H1 (cell line): Measurements from ENCODE around the gene KIF3B. TPM values are rescaled to one million over a fixed set of nuclear protein-coding genes. Genes with fewer than 3 reads are reported as not detected.

Source experiments
- CTCF ChIA-PET: fragments of 300-600 bp; sonication (Branson Sonifier 250); formaldehyde crosslinking; loops from one replicate; lab custom pipeline; 2021; ENCODE audit not compliant: partially characterized antibody; lab: Charles Lee
- POLR2A ChIA-PET: fragments of 300-600 bp; sonication (Branson Sonifier 250); formaldehyde crosslinking; loops from one replicate; lab custom pipeline; 2021; ENCODE audit warnings: inconsistent platforms; ENCODE audit not compliant: partially characterized antibody; lab: Charles Lee
- DNase-seq, 2 experiments: peaks; one replicate each; pipeline versions ENCODE4 v3.0.0 to v3.0.0-alpha.2; 2010 to 2022; ENCODE audit warnings: low spot score in 2 of 2, low read depth in 1 of 2, mixed read lengths in 1 of 2
- FAIRE-seq: peaks from 2 replicates; lab custom pipeline; 2011; peaks lifted over from hg19 to GRCh38; lab: Jason Lieb, UNC
- H2AFZ ChIP-seq: 2 replicates; pipeline ENCODE4 v1.8.1; 2012; ENCODE audit warnings: low read length, inconsistent platforms
- H2AK5ac ChIP-seq: 2 replicates; pipeline ENCODE4 v1.6.1; 2013; ENCODE audit warnings: low read depth, low read length
- H2BK120ac ChIP-seq: replicated peaks from 2 replicates; pipeline ENCODE3; 2013; ENCODE audit warnings: low read depth, low read length, inconsistent platforms
- H2BK12ac ChIP-seq: 2 replicates; pipeline ENCODE4 v1.6.1; 2013; ENCODE audit warnings: low read depth, low read length
- H2BK15ac ChIP-seq: 2 replicates; pipeline ENCODE4 v1.6.1; 2013; ENCODE audit warnings: low read length
- H2BK20ac ChIP-seq: 2 replicates; pipeline ENCODE4 v1.6.1; 2013; ENCODE audit warnings: low read length
- H2BK5ac ChIP-seq: 2 replicates; pipeline ENCODE4 v1.6.1; 2013; ENCODE audit warnings: low read depth, low read length
- H3K14ac ChIP-seq: 2 replicates; pipeline ENCODE4 v1.6.1; 2013; ENCODE audit warnings: inconsistent platforms; ENCODE audit not compliant: insufficient read length
- H3K18ac ChIP-seq: 2 replicates; pipeline ENCODE4 v1.6.1; 2013; ENCODE audit warnings: low read length; ENCODE audit errors: extremely low read depth
- H3K23ac ChIP-seq: 2 replicates; pipeline ENCODE4 v1.6.1; 2013; ENCODE audit warnings: inconsistent platforms; ENCODE audit not compliant: insufficient read length
- H3K23me2 ChIP-seq: 2 replicates; pipeline ENCODE4 v1.6.1; 2013; ENCODE audit warnings: low read depth, low read length
- H3K27ac ChIP-seq: 2 replicates; pipeline ENCODE4 v1.6.1; 2011; ENCODE audit warnings: low read depth, low read length, inconsistent platforms
- H3K27me3 ChIP-seq, 4 experiments: replicated peaks in 1 of 4; 1 replicate in 1 of 4; 2 replicates in 3 of 4; pipeline versions ENCODE4 v1.6.1 to v1.8.1; 2011 to 2013; ENCODE audit warnings: low read length in 3 of 4, mild to moderate bottlenecking in 3 of 4, inconsistent platforms in 2 of 4, mixed read lengths in 2 of 4, moderate library complexity in 1 of 4; ENCODE audit not compliant: control insufficient read depth in 3 of 4, insufficient read depth in 3 of 4; ENCODE audit errors: extremely low read depth in 1 of 4
- H3K36me3 ChIP-seq, 4 experiments: 2 replicates each; pipeline versions ENCODE4 v1.6.1 to v1.8.1; 2011 to 2013; ENCODE audit warnings: mild to moderate bottlenecking in 4 of 4, low read length in 3 of 4, moderate library complexity in 2 of 4, control low read depth in 1 of 4, inconsistent platforms in 1 of 4; ENCODE audit not compliant: insufficient read depth in 4 of 4, control insufficient read depth in 2 of 4
- H3K4ac ChIP-seq: replicated peaks from 2 replicates; pipeline ENCODE3; 2013; ENCODE audit warnings: low read length, low read depth, mixed read lengths, inconsistent platforms; ENCODE audit not compliant: insufficient read length
- H3K4me1 ChIP-seq, 4 experiments: replicated peaks in 1 of 4; 1 replicate in 1 of 4; 2 replicates in 3 of 4; pipeline versions ENCODE4 v1.6.1 to v1.8.1; 2011 to 2013; ENCODE audit warnings: low read length in 3 of 4, inconsistent platforms in 2 of 4, mixed read lengths in 1 of 4; ENCODE audit not compliant: insufficient read depth in 4 of 4, control insufficient read depth in 3 of 4
- H3K4me2 ChIP-seq, 2 experiments: 2 replicates each; pipeline versions ENCODE4 v1.6.1 to v1.8.1; 2011 to 2013; ENCODE audit warnings: low read depth in 2 of 2, low read length in 2 of 2, control low read depth in 1 of 2, inconsistent platforms in 1 of 2, mild to moderate bottlenecking in 1 of 2; ENCODE audit not compliant: insufficient read depth in 1 of 2
- H3K4me3 ChIP-seq, 4 experiments: fragments of 200-600, 300-600 bp in 1 of 4; sonication (generic), shearing (Covaris generic), sonication (Bioruptor Twin) in 1 of 4; 2 replicates each; pipeline versions ENCODE4 v1.5.1 to v1.8.1; 2011 to 2016; ENCODE audit warnings: low read length in 4 of 4, low read depth in 3 of 4, control low read depth in 2 of 4, inconsistent platforms in 2 of 4, mild to moderate bottlenecking in 2 of 4, mixed read lengths in 1 of 4, moderate library complexity in 1 of 4; ENCODE audit not compliant: insufficient read depth in 2 of 4; ENCODE audit errors: extremely low read depth in 1 of 4
- H3K56ac ChIP-seq: replicated peaks from 2 replicates; pipeline ENCODE3; 2013; ENCODE audit warnings: low read depth, mild to moderate bottlenecking, mixed read lengths, low read length, inconsistent platforms; ENCODE audit not compliant: insufficient read length
- H3K79me1 ChIP-seq: 2 replicates; pipeline ENCODE4 v1.6.1; 2013; ENCODE audit warnings: low read depth, low read length, control low read depth
- H3K79me2 ChIP-seq, 2 experiments: 2 replicates each; pipeline versions ENCODE4 v1.6.1 to v1.8.1; 2012 to 2013; ENCODE audit warnings: low read length in 2 of 2, mild to moderate bottlenecking in 2 of 2, inconsistent platforms in 1 of 2; ENCODE audit not compliant: insufficient read depth in 2 of 2, control insufficient read depth in 1 of 2
- H3K9ac ChIP-seq, 4 experiments: replicated peaks in 1 of 4; 1 replicate in 1 of 4; 2 replicates in 3 of 4; pipeline versions ENCODE4 v1.6.1 to v1.8.1; 2011 to 2013; ENCODE audit warnings: low read depth in 3 of 4, low read length in 3 of 4, control low read depth in 2 of 4, mild to moderate bottlenecking in 2 of 4, moderate library complexity in 2 of 4, inconsistent platforms in 1 of 4; ENCODE audit errors: extremely low read depth in 1 of 4
- H3K9me3 ChIP-seq, 2 experiments: 2 replicates each; pipeline versions ENCODE4 v1.6.1 to v1.8.1; 2012 to 2013; ENCODE audit warnings: mild to moderate bottlenecking in 2 of 2, moderate library complexity in 2 of 2, control low read depth in 1 of 2, inconsistent platforms in 1 of 2, low read depth in 1 of 2, low read length in 1 of 2, mixed read lengths in 1 of 2; ENCODE audit not compliant: insufficient read depth in 2 of 2
- H4K20me1 ChIP-seq, 2 experiments: replicated peaks in 1 of 2; 2 replicates each; pipeline versions ENCODE3 to v1.8.1; 2011 to 2013; ENCODE audit warnings: inconsistent platforms in 2 of 2, low read length in 2 of 2, mild to moderate bottlenecking in 1 of 2; ENCODE audit not compliant: insufficient read depth in 2 of 2, control insufficient read depth in 1 of 2
- H4K5ac ChIP-seq: 2 replicates; pipeline ENCODE4 v1.6.1; 2013; ENCODE audit warnings: low read length, low read depth, mixed read lengths, inconsistent platforms; ENCODE audit not compliant: insufficient read length
- H4K8ac ChIP-seq: 2 replicates; pipeline ENCODE4 v1.8.0; 2013; ENCODE audit warnings: mild to moderate bottlenecking, moderate library complexity, low read length, inconsistent platforms; ENCODE audit not compliant: insufficient read depth; ENCODE audit errors: extremely low read depth
- H4K91ac ChIP-seq: replicated peaks from 2 replicates; pipeline ENCODE3; 2013; ENCODE audit warnings: low read length, mixed read lengths, inconsistent platforms; ENCODE audit not compliant: insufficient read length
- WGBS, 2 experiments: shearing (Covaris generic) in 1 of 2; methylation state at CpG; one replicate each; pipeline versions ENCODE4 v1.1.6 to v1.1.7; 2013 to 2015; ENCODE audit warnings: low lambda C conversion rate in 2 of 2, mixed read lengths in 2 of 2, inconsistent platforms in 1 of 2, low coverage in 1 of 2, missing lambda C conversion rate in 1 of 2; ENCODE audit not compliant: insufficient replicate concordance in 2 of 2, insufficient coverage in 1 of 2, insufficient read length in 1 of 2; ENCODE audit errors: extremely low coverage in 1 of 2, missing lambda C conversion rate in 1 of 2; 5-methylcytosine and 5-hydroxymethylcytosine counted together
- polyA plus RNA-seq, 7 experiments: library from polyadenylated mRNA; depleted of rRNA in 3 of 7; stranded (reverse) in 5 of 7; unstranded in 2 of 7; fragments of >200 nt in 5 of 7; fragments of 200-250 nt in 2 of 7; gene quantifications; 1 replicate in 5 of 7; 2 replicates in 1 of 7; 4 replicates in 1 of 7; pipeline versions ENCODE4 v1.2.1 to v1.2.3, GENCODE V29; 2011 to 2013; ENCODE audit warnings: missing spikeins in 2 of 7, mixed read lengths in 2 of 7
- total RNA-seq: library from RNA; stranded (reverse); fragmentation: NEBNext Ultra II Directional; extraction: Animal tissue kit (Norgen Biotek cat#: 25700); gene quantifications from 2 replicates; pipeline ENCODE4 v1.2.1, GENCODE V29; 2021

The KIF3B gene
- total and polyA plus RNA-seq, 2 of the 8 experiments (the other 6 are each of a cell fraction or from before 2014, with no cell fraction given) = 10.1 to 22.4 TPM

DNA sequence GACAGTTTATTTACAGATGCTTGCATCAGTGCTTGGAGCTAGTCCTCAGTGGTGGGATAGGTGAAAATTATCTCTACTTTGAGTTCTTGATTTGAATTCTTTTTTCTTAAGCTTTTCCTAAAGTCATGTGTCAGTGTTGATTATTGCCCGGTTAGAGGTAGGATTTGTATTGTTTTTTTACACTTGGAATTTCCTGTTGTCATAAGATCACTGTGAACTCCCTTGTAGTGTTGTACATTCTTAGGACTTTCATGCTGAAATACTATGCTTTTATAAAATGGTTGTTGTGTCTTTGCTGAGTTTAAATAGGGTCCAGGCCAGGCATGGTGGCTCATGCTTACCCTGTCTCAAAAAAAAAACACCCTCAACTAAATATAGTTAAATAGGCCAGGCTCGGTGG is 101.0 kb downstream of the KIF3B start:
- no peak overlapping the region for H3K9ac ChIP-seq
- H3K27ac ChIP-seq = no peak overlapping the region
- CTCF ChIA-PET = interaction anchor here (0.6 kb wide), 1 partner anchor 25 kb away, joined by 3 read pairs; no protein-coding TSS in a partner anchor
- no peak overlapping the region for H4K8ac ChIP-seq
- no peak overlapping the region for H3K14ac ChIP-seq
- H3K36me3 ChIP-seq = no peaks in the 10 kb centered on the region
- H2BK120ac ChIP-seq = no peak overlapping the region
- H2BK12ac ChIP-seq = no peak overlapping the region
- H3K4me3 ChIP-seq = no peak overlapping the region
- WGBS, 2 experiments = 92% methylated on average over 2 of the region's 2 CpGs; no CpG with 5 or more reads in 1 of the 2 experiments
- FAIRE-seq (no peak), DNase-seq (no peak)
- H3K9me3 ChIP-seq = no peaks in the 10 kb centered on the region
- no peak overlapping the region for H2BK20ac ChIP-seq
- H3K27me3 ChIP-seq = no peaks in the 10 kb centered on the region
- H2BK5ac ChIP-seq = no peak overlapping the region
- H3K79me1 ChIP-seq = no peaks in the 10 kb centered on the region
- no peak overlapping the region for H3K56ac ChIP-seq
- H2BK15ac ChIP-seq = no peak overlapping the region
- H2AK5ac ChIP-seq = no peak overlapping the region
- no peak overlapping the region for H4K5ac ChIP-seq
- H3K79me2 ChIP-seq = no peaks in the 10 kb centered on the region
- H3K18ac ChIP-seq = no peak overlapping the region
- H4K91ac ChIP-seq = no peak overlapping the region
- no peak overlapping the region for H2AFZ ChIP-seq
- POLR2A ChIA-PET = no interaction called here
- no peak overlapping the region for H3K4ac ChIP-seq
- H3K4me2 ChIP-seq = no peak overlapping the region
- no peaks in the 10 kb centered on the region for H3K4me1 ChIP-seq
- no peak overlapping the region for H3K23ac ChIP-seq
- H3K23me2 ChIP-seq = no peaks in the 10 kb centered on the region
- H4K20me1 ChIP-seq = peaks cover 0 to 2% of the 10 kb centered on the region in 2 experiments
